GM12891 (cell line): ENCODE results near the gene SH2D4B.

ENCODE experiments used
- POLR2A ChIP-seq: IDR thresholded peaks from 2 replicates; pipeline ENCODE4 v1.6.1; 2011; ENCODE audit warnings: low read depth, low read length, control low read depth
- SPI1 ChIP-seq: IDR thresholded peaks from 2 replicates; pipeline ENCODE4 v1.6.1; 2011; ENCODE audit warnings: low read depth, low read length, control low read depth
- TAF1 ChIP-seq: IDR thresholded peaks from 2 replicates; pipeline ENCODE4 v1.6.1; 2011; ENCODE audit warnings: low read depth, low read length, control low read depth

- TF ChIP-seq POLR2A (no peak), SPI1 (no peak), TAF1 (no peak)
These were observed 491 bp upstream of the SH2D4B start for GRCh38 chr10:80537086-80537735.
